Muscle of leg (tissue), 11 donors: ENCODE results near the gene KLHL24. TPM values are rescaled to one million over a fixed set of nuclear protein-coding genes. Genes with fewer than 3 reads are reported as not detected.

Experiments used
- DNase-seq: peaks from one replicate; pipeline ENCODE4 v3.0.0; 2013
- H3K27ac ChIP-seq: one replicate; pipeline ENCODE4 v1.5.1; 2013; ENCODE audit warnings: mild to moderate bottlenecking, low read length, control low read depth
- H3K27me3 ChIP-seq: one replicate; pipeline ENCODE4 v1.6.1; 2013; ENCODE audit warnings: low read length; ENCODE audit not compliant: control insufficient read depth, insufficient read depth
- H3K36me3 ChIP-seq: one replicate; pipeline ENCODE4 v1.6.1; 2013; ENCODE audit warnings: low read length; ENCODE audit not compliant: control insufficient read depth, insufficient read depth
- H3K4me1 ChIP-seq: one replicate; pipeline ENCODE4 v1.6.1; 2013; ENCODE audit warnings: low read length; ENCODE audit not compliant: control insufficient read depth, insufficient read depth
- H3K4me3 ChIP-seq: one replicate; pipeline ENCODE4 v1.5.1; 2013; ENCODE audit warnings: low read length, control low read depth
- H3K9me3 ChIP-seq: replicated peaks from 2 replicates; pipeline ENCODE4 v1.6.1; 2013; ENCODE audit warnings: low read depth, low read length; ENCODE audit not compliant: control insufficient read depth
- whole genome bisulfite sequencing: methylation state at CpG from one replicate; pipeline ENCODE4 v1.1.5; 2013; ENCODE audit warnings: missing lambda C conversion rate; ENCODE audit not compliant: insufficient coverage; 5-methylcytosine and 5-hydroxymethylcytosine counted together
- polyA plus RNA-seq, 8 donors: library from polyadenylated mRNA; unstranded; fragments of 120-200 nt; gene quantifications; one replicate each; pipeline versions ENCODE4 v1.2.1 to v1.2.3, GENCODE V29; 2013; ENCODE audit warnings: inconsistent platforms in 1 of 8, low replicate concordance in 1 of 8; ENCODE audit not compliant: insufficient read length in 8 of 8, insufficient read depth in 1 of 8
- total RNA-seq: library from RNA; stranded (reverse); fragments of 120-200 nt; gene quantifications from one replicate; pipeline ENCODE4 v1.2.4, GENCODE V29; 2013

KLHL24 gene
- total and polyA plus RNA-seq, 9 donors, result 19.1 to 75.8 (median 25.8) TPM

DNA sequence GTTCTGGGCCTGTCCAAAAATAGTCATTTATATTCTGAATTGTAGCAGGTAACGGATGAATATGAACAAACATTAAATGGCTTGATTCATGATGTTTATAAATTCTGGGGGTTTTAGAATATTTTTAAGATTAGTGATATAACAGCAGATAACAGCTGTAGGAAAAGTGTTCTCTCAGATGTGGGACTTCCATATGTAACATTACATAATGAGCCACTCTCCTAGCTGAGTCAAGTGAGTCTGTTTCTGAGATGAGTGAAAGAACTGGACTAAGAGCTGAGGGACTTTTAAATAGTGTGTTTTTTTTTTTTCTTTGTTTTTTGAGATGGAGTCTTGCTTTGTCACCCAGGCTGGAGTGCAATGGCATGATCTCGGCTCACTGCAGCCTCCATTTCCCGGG, 76.1 kb downstream of the KLHL24 start:
- H3K9me3 ChIP-seq, result no peaks in the 10 kb centered on the region
- H3K27ac ChIP-seq, result no peak overlapping the region
- DNase-seq, result no peak
- WGBS, result no CpG with 5 or more reads among the region's 3 CpGs
- H3K36me3 ChIP-seq, result peaks cover 5% of the 10 kb centered on the region
- no peak overlapping the region for H3K4me3 ChIP-seq
- no peaks in the 10 kb centered on the region for H3K27me3 ChIP-seq
- H3K4me1 ChIP-seq, result no peaks in the 10 kb centered on the region

DNA sequence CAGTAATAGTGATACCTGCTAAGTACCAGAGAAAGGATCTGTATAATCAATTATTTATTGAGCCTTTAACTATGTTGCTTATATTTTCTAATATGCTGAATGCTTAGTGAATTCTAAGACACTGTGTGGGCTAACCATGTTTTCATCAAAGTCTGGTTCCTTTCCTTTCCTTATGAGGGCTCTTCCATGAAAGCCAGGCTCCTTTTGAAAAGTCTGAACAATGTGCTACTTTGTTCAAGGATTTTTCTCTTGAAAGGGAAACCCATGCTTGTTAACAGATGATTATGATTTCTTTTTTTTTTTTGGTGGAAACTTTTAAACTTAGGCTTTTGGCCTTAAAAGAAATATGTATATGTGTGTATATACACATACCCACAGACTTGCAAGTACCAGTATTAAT, 79.2 kb downstream of the KLHL24 start:
- no peak overlapping the region for H3K27ac ChIP-seq
- DNase-seq, result no peak
- H3K36me3 ChIP-seq, result peaks cover 20% of the 10 kb centered on the region
- no peaks in the 10 kb centered on the region for H3K4me1 ChIP-seq
- no peaks in the 10 kb centered on the region for H3K27me3 ChIP-seq
- H3K4me3 ChIP-seq, result no peak overlapping the region
- H3K9me3 ChIP-seq, result no peaks in the 10 kb centered on the region

DNA sequence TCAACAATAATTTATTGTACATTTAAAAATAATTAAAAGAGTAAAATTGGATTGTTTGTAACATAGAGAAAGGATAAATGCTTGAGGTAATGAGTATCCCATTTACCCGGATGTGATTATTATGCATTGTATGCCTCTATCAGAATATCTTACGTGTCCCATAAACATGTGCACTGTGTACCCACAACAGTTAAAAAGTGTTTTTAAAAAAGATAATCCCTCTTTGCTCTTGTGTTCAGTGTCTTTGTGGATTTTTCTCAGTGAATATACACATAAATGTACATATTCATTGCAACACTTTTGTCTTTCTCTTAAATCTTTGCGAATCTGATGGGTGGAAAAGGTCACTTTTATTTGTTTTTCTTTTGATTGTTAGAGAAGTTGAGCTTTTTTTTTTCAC, 82.6 kb downstream of the KLHL24 start:
- no peak for DNase-seq
- H3K4me1 ChIP-seq, result no peaks in the 10 kb centered on the region
- no peaks in the 10 kb centered on the region for H3K27me3 ChIP-seq
- peaks cover 38% of the 10 kb centered on the region for H3K36me3 ChIP-seq
- H3K27ac ChIP-seq, result no peak overlapping the region
- no CpG with 5 or more reads among the region's 3 CpGs for WGBS
- H3K4me3 ChIP-seq, result no peak overlapping the region
- no peaks in the 10 kb centered on the region for H3K9me3 ChIP-seq

DNA sequence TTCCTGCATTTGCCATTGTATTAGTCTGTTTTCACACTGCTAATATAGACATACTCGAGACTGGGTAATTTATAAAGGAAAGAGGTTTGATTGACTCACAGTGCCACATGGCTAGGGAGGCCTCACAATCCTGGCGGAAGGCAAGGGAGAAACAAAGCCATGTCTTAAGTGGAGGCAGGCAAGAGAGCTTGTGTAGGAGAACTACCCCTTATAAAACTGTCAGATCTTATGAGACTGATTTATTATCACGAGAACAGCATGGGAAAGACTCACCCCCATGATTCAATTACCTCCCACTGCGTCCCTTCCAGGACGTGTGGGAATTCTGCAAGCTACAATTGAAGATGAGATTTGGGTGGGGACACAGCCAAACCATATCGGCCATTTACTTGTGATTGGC, 90.0 kb downstream of the KLHL24 start:
- no peaks in the 10 kb centered on the region for H3K9me3 ChIP-seq
- no peak overlapping the region for H3K27ac ChIP-seq
- no peaks in the 10 kb centered on the region for H3K4me1 ChIP-seq
- H3K36me3 ChIP-seq, result peaks cover 58% of the 10 kb centered on the region
- H3K4me3 ChIP-seq, result no peak overlapping the region
- no peak for DNase-seq
- no peaks in the 10 kb centered on the region for H3K27me3 ChIP-seq
- WGBS, result 53% methylated on average over 2 of the region's 6 CpGs

DNA sequence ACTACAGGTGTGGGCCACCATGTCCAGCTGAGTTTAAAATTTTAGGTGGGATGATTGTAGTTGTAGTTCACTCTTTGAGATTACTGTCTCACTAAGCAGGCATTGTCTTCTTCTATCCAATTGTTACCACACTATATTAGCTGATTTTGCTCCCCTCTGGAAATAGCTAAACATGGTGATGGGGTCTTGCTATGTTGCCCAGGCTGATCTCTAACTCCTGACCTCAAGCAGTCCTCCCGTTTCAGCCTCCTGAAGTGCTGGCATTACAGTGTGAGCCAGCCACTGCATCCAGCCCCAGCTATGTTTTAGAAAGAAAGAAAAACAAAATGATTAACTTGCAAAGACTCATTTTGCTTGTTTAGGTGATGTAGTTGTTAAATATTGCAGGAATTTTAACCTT, 92.8 kb downstream of the KLHL24 start:
- H3K36me3 ChIP-seq, result peaks cover 50% of the 10 kb centered on the region
- no peak overlapping the region for H3K4me3 ChIP-seq
- no CpG with 5 or more reads among the region's 1 CpG for WGBS
- H3K4me1 ChIP-seq, result no peaks in the 10 kb centered on the region
- no peaks in the 10 kb centered on the region for H3K27me3 ChIP-seq
- DNase-seq, result no peak
- H3K9me3 ChIP-seq, result no peaks in the 10 kb centered on the region
- H3K27ac ChIP-seq, result no peak overlapping the region

DNA sequence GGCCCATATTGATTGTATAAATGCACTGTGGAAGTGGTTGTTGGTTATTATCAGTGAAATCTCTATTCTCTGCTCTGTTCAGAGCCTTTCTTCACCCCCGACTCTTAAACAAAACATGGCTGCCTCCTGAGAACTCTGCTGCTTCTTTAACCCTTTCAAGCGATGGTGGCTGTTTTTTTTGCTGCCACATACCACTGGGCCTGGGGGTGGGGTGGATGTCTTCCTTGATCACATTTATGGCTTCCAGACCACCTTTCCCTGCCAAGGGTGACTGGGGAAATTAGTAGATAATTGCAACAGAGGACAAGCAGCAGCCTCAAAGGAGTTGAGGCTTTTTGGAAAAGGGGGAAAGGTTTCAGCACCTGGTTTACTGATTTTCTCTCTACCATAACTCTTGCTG, 94.9 kb downstream of the KLHL24 start:
- WGBS, result no CpG with 5 or more reads among the region's 2 CpGs
- Histone ChIP-seq H3K9me3 (no peaks in the 10 kb centered on the region), H3K4me1 (peaks cover 3% of the 10 kb centered on the region), H3K4me3 (no peak overlapping the region), H3K27ac (no peak overlapping the region), H3K27me3 (no peaks in the 10 kb centered on the region), H3K36me3 (peaks cover 51% of the 10 kb centered on the region)
- DNase-seq, result no peak

DNA sequence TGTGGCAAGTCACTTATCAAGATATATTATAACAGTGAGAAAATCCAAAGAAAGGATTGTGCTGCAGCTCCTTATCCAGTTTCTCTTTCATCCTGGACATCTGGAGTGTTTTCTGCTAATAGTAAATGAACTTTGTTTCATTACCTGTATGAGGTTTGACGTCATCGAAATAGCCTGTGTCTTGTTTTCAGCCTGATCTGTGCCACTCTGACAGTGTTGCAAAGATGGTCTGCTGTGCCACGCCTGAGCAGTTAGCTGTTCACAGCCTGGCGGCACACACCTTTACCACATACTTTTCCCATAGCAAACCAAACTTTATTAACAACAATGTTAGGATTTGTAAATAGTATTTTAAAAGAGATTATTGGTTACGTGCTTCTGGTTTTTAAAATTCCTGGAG, 96.2 kb downstream of the KLHL24 start:
- no peak for DNase-seq
- no peaks in the 10 kb centered on the region for H3K9me3 ChIP-seq
- WGBS, result no CpG with 5 or more reads among the region's 5 CpGs
- peaks cover 3% of the 10 kb centered on the region for H3K4me1 ChIP-seq
- no peaks in the 10 kb centered on the region for H3K27me3 ChIP-seq
- H3K27ac ChIP-seq, result no peak overlapping the region
- peaks cover 44% of the 10 kb centered on the region for H3K36me3 ChIP-seq
- H3K4me3 ChIP-seq, result no peak overlapping the region

DNA sequence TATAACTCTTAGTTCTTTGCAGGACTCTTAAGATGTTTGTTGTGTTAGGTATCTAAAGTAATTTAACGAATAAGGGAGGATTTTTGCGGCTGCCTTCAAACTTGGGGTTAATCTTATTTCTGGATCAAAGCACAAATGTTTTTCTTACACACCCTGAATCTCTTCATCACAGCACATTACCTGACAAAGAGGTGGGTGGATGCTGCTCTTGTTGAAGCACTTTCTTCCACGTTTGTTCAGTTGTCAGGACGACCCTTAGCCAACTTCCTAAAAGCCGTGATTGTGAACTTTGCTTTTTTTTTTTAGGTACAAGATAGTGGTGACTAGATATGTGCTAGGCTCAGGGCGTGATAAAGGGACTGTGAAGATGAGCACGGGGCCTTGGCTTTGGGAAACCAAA, 98.1 kb downstream of the KLHL24 start:
- Histone ChIP-seq H3K36me3 (peaks cover 34% of the 10 kb centered on the region), H3K4me1 (peaks cover 3% of the 10 kb centered on the region), H3K27me3 (no peaks in the 10 kb centered on the region), H3K9me3 (no peaks in the 10 kb centered on the region), H3K27ac (no peak overlapping the region), H3K4me3 (no peak overlapping the region)
- WGBS, result 89% methylated on average over 3 of the region's 7 CpGs
- DNase-seq, result no peak

Other genes with a start within 250 kb of the KLHL24 start
- gene MCF2L2, start 207.0 kb upstream of the KLHL24 start, total RNA-seq, result 0.35 TPM
- under 1 TPM; 0.09 to 0.56 (median 0.23) TPM for gene MCF2L2, start 207.0 kb upstream of the KLHL24 start, polyA plus RNA-seq
- 1.5 TPM for gene KLHL6, start 79.9 kb upstream of the KLHL24 start, total RNA-seq
- 1 to 10 TPM in 7 of 8 donors, under 1 TPM in 1; 0.95 to 2.0 (median 1.4) TPM for gene KLHL6, start 79.9 kb upstream of the KLHL24 start, polyA plus RNA-seq
- gene YEATS2, start 62.2 kb downstream of the KLHL24 start, total RNA-seq, result 35.4 TPM
- gene YEATS2, start 62.2 kb downstream of the KLHL24 start, polyA plus RNA-seq, result 10 to 100 TPM; 25.8 to 34.8 (median 30.3) TPM
- gene MAP6D1, start 190.0 kb downstream of the KLHL24 start, total RNA-seq, result 31.3 TPM
- 10 to 100 TPM; 24.0 to 47.1 (median 36.3) TPM for gene MAP6D1, start 190.0 kb downstream of the KLHL24 start, polyA plus RNA-seq
- gene PARL, start 249.3 kb downstream of the KLHL24 start, total RNA-seq, result 42.0 TPM
- 10 to 100 TPM; 25.2 to 41.0 (median 33.7) TPM for gene PARL, start 249.3 kb downstream of the KLHL24 start, polyA plus RNA-seq